H1 (cell line): Measurements from ENCODE around the gene BCAR3. TPM values are rescaled to one million over a fixed set of nuclear protein-coding genes. Genes with fewer than 3 reads are reported as not detected.

Experiments used
- CBX5 ChIP-seq: fragments of 300-800, 300-1000 bp; sonication (generic); IDR thresholded peaks from 2 replicates; pipeline ENCODE4 v1.7.1; 2016; ENCODE audit warnings: antibody characterized with exemption, low read length, low read depth
- JUN ChIP-seq: IDR thresholded peaks from 2 replicates; pipeline ENCODE4 v1.6.1; 2011; ENCODE audit warnings: low read depth, mild to moderate bottlenecking, improper control_type of control experiment, low read length
- polyA plus RNA-seq, 7 experiments: library from polyadenylated mRNA; depleted of rRNA in 3 of 7; stranded (reverse) in 5 of 7; unstranded in 2 of 7; fragments of >200 nt in 5 of 7; fragments of 200-250 nt in 2 of 7; gene quantifications; 1 replicate in 5 of 7; 2 replicates in 1 of 7; 4 replicates in 1 of 7; pipeline versions ENCODE4 v1.2.1 to v1.2.3, GENCODE V29; 2011 to 2013; ENCODE audit warnings: missing spikeins in 2 of 7, mixed read lengths in 2 of 7
- total RNA-seq: library from RNA; stranded (reverse); fragmentation: NEBNext Ultra II Directional; extraction: Animal tissue kit (Norgen Biotek cat#: 25700); gene quantifications from 2 replicates; pipeline ENCODE4 v1.2.1, GENCODE V29; 2021

BCAR3 gene
- total and polyA plus RNA-seq, 2 of the 8 experiments (the other 6 are each of a cell fraction or from before 2014, with no cell fraction given): 5.6 to 9.2 TPM

- TF ChIP-seq JUN (no peak), CBX5 (no peak)
These were observed 65.2 kb downstream of the BCAR3 start (continued) for GRCh38 chr1:93616221-93616995.
